Ovary (tissue), 9 donors: ENCODE measurements around the gene ALDH3B2. TPM values are rescaled to one million over a fixed set of nuclear protein-coding genes. Genes with fewer than 3 reads are reported as not detected.
A peak's percentile ranks its signal among the peaks of the same experiment; 100 is the strongest.

Experiments
- DNase-seq, 5 donors: peaks; one replicate each; pipeline ENCODE4 v3.0.0-alpha.2; 2019 to 2020
- H3K27ac ChIP-seq, 2 donors: fragments of 200-600 bp; one replicate each; pipeline versions ENCODE4 v1.5.1 to v1.8.0; 2019 to 2022
- H3K27me3 ChIP-seq: fragments of 200-600 bp; one replicate; pipeline ENCODE4 v1.8.0; 2022
- H3K36me3 ChIP-seq: fragments of 200-600 bp; sonication (generic); one replicate; pipeline ENCODE4 v1.5.1; 2019
- H3K4me1 ChIP-seq: one replicate; pipeline ENCODE4 v1.8.1; 2013; ENCODE audit warnings: mild to moderate bottlenecking, moderate library complexity; ENCODE audit not compliant: insufficient read depth
- H3K4me3 ChIP-seq: fragments of 200-600 bp; sonication (generic); one replicate; pipeline ENCODE4 v1.5.1; 2017
- H3K9me3 ChIP-seq, 2 donors: fragments of 200-600 bp in 1 of 2; sonication (generic) in 1 of 2; one replicate each; pipeline versions ENCODE4 v1.5.1 to v1.8.1; 2013 to 2019; ENCODE audit warnings: mild to moderate bottlenecking in 1 of 2, moderate library complexity in 1 of 2
- EP300 ChIP-seq: sonication (generic); formaldehyde crosslinking; IDR thresholded peaks from one replicate; pipeline ENCODE4 v1.6.1; 2017; ENCODE audit warnings: antibody characterized with exemption
- POLR2A ChIP-seq: fragments of 450-650 bp; IDR thresholded peaks from one replicate; pipeline ENCODE4 v1.6.1; 2017; ENCODE audit warnings: antibody characterized with exemption, mild to moderate bottlenecking, moderate library complexity
- WGBS, 3 donors: extraction: QIAGEN DNeasy Blood & Tissue Kit in 1 of 3; methylation state at CpG; one replicate each; pipeline versions ENCODE4 v1.1.5 to v1.1.7; 2013 to 2017; 5-methylcytosine and 5-hydroxymethylcytosine counted together
- intact Hi-C, 4 donors: fragments of 100-400 bp; cut with DNase I; formaldehyde crosslinking; loops; one replicate each; pipeline versions ENCODE4 v1.11.0 to v1.15.1; 2022 to 2023
- polyA plus RNA-seq, 2 donors: library from polyadenylated mRNA; stranded (reverse); fragments of 200-250 nt in 1 of 2; fragments of 350-450 nt in 1 of 2; fragmentation: Illumina TruSeq in 1 of 2; extraction: RNeasy Lipid Tissue Mini Kit (QIAGEN cat#74804) in 1 of 2; gene quantifications; one replicate each; pipeline ENCODE4 v1.2.3, GENCODE V29; 2013 to 2014
- total RNA-seq, 7 donors: library from RNA; depleted of rRNA in 2 of 7; stranded (reverse); fragments of >200 nt in 2 of 7; fragmentation: NEBNext Ultra II Directional in 3 of 7; extraction: Animal tissue kit (Norgen Biotek cat#: 25700) in 3 of 7; gene quantifications; one replicate each; pipeline versions ENCODE4 v1.1.0 to v1.2.4, GENCODE V29; 2016 to 2023
- TF ChIP-seq, protein P1 (sequence below), 3 donors: fragments of 450-650 bp in 2 of 3; fragments of 200-600 bp in 1 of 3; IDR thresholded peaks; one replicate each; pipeline versions ENCODE4 v1.5.1 to v1.8.0; 2016 to 2022; ENCODE audit warnings: antibody characterized with exemption in 3 of 3, mild to moderate bottlenecking in 1 of 3
- donor health status: DM: no; HTN: no; CAD: no; lungs with moderate emphysema.
- donor health status: DM: no; HTN: no; CAD: no.
- donor health status: Bipolar disorder and iron deficiency.
- donor health status: DM: yes; HTN: yes; CAD: no.
- donor health status: DM: no; HTN: no; CAD: no.
- donor health status: DM: yes; HTN: yes; CAD: no.

The ALDH3B2 gene
- total and polyA plus RNA-seq, 9 donors = 0.15 to 0.57 (median 0.27) TPM; not detected in 5

DNA sequence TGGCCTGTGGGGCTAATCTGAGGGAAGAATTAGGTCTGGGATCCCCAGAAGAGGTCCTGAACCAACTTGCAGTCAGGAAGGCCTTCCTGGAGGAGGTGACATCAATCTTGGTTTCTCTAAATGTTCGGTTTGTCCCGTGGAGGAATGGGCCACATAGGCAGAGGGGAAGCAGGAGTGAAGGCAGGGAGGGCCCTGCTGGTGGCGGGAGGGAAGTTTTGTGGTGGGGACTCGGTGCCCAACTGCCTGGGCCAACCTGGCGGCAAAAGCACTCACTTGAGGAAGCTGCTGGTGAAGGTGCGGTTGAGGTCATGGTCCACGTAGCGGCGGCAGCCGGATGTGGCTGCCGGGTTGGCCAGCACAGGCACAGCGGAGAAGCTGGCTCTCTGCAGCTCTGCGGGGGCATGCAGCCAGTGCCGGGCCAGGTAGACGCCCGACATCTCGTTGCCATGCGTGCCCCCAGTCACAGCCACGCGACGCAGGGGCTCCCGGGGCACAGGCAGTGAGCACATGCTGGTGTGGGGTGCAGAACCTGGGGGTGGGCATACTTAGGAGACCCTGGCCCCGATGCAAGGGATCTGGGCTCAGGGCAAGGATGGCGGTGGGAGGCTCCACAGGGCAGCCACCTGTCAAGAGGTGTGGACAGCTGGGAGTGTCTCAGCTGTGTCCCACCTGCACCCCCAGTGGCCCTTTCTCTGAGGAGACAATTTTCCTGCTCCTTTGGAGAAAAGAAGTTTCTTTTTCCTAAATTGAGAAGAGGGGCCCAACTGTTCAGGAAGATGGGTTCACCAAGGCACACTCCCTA is 27.7 kb downstream of the ALDH3B2 start:
- 78 to 86% (median 82%) methylated on average over 24 of the region's 24 CpGs for WGBS, 3 donors
- H3K4me3 ChIP-seq = no peak overlapping the region
- H3K27ac ChIP-seq = no peak overlapping the region
- no peaks in the 10 kb centered on the region for H3K36me3 ChIP-seq
- DNase-seq = peak in 1 of 5 donors; percentile 11
- TF ChIP-seq EP300 = no peak
- TF ChIP-seq POLR2A = no peak
- TF ChIP-seq, protein P1, sequence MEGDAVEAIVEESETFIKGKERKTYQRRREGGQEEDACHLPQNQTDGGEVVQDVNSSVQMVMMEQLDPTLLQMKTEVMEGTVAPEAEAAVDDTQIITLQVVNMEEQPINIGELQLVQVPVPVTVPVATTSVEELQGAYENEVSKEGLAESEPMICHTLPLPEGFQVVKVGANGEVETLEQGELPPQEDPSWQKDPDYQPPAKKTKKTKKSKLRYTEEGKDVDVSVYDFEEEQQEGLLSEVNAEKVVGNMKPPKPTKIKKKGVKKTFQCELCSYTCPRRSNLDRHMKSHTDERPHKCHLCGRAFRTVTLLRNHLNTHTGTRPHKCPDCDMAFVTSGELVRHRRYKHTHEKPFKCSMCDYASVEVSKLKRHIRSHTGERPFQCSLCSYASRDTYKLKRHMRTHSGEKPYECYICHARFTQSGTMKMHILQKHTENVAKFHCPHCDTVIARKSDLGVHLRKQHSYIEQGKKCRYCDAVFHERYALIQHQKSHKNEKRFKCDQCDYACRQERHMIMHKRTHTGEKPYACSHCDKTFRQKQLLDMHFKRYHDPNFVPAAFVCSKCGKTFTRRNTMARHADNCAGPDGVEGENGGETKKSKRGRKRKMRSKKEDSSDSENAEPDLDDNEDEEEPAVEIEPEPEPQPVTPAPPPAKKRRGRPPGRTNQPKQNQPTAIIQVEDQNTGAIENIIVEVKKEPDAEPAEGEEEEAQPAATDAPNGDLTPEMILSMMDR (IDR thresholded peaks at IDR 0.05) = no peak
- H3K9me3 ChIP-seq = no peaks in the 10 kb centered on the region
- intact Hi-C loops = no loop called here
- H3K4me1 ChIP-seq = no peaks in the 10 kb centered on the region
- H3K27me3 ChIP-seq = no peaks in the 10 kb centered on the region

DNA sequence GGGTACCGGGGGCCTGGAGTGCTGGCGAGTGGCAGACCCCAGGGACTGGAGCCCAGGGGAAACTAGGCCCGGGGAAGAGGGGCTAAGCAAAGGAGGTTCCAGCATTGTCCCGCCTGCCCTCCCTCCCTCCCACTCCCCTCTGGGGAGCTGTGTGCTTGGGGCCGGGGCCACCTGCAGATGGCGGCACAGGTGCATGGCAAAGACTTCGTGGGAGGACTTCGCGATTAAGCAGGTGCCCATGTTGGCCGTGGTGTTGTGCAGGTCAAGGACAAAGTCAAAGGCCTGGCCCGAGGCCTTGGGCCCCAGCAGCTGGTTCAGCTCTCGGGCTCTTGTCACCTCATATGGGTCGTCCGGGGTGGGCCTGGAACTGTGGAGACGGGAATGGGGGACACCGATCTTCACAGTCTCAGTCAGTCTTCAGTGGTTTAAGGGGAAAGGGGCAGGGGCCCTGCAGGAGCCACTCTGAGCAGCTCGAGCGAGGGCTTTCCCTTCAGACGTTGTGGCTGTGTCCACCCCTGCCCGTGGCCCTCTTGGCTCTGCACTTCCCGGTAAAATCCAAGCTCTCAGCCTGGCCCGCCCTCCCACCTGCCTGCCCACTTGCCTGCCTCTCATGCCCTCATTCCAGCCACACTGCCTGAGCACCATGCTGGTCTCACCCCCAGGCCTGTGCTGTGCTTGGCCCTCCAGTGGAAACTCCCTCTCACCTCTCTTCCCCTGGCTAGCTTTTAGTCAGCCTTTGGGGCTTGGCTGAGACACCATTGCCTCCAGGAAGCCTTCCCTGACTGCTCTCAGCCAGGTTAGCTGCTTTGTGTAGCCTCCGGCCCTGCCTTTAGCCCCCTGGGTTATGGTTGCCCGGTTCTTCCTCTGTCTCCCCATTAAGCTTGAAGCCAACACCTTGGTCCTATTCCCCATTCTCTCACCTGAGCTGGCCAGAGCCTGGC is 28.6 kb downstream of the ALDH3B2 start:
- no peaks in the 10 kb centered on the region for H3K9me3 ChIP-seq
- H3K4me1 ChIP-seq = no peaks in the 10 kb centered on the region
- no peak for DNase-seq
- WGBS, 3 donors = 42 to 50% (median 44%) methylated on average over 17 to 24 of the region's 24 CpGs
- H3K27ac ChIP-seq = no peak overlapping the region
- intact Hi-C loops = no loop called here
- TF ChIP-seq POLR2A = no peak
- TF ChIP-seq, protein P1 (IDR thresholded peaks at IDR 0.05) = no peak
- TF ChIP-seq EP300 = no peak
- no peaks in the 10 kb centered on the region for H3K36me3 ChIP-seq
- no peaks in the 10 kb centered on the region for H3K27me3 ChIP-seq
- H3K4me3 ChIP-seq = no peak overlapping the region

DNA sequence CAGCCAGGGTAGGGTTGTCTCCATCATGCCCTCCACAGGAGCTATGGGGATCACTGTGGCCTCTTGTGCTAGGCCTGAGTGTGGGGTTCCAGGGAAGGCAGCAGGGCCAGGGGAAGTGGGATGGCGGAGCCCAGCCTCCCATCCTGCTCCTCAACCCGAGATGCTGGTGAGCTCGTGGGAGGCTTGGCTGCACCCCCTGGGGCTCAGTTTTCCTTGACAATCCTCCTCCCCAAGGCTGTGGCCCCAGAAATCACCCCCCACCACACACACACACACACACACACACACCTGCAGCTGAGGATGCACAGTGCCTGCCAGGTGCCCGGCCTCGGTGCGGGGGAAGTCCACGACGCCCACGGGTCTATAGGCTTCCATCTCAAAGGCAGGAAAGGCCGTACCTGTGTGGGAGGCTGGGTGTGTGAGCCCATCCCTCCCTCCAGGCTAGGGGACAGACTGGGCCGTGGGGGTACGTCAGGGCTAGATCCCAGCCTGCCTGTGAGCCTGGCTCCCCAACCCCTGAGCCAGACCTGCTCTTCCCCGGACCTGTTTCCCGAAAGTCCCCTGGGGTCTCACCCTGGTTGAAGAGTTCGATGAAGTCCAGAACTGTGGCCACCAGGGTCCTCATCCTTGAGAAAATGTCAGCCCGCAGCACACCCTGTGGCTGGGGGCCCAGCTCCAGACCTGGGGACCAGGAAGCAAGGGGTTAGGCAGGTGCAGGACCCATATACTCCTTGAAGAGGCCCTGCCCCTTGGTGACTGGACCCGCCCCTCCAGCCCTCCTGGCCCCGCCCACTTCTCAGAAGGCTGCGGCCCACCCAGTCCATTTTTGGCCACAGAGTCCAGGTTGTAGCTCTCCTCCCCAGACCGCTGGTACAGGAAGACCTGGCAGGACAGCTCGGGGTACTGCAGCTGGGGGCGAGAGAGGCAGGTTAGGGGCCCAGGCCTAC is 29.7 kb downstream of the ALDH3B2 start:
- no peak overlapping the region for H3K27ac ChIP-seq
- no peaks in the 10 kb centered on the region for H3K4me1 ChIP-seq
- H3K27me3 ChIP-seq = no peaks in the 10 kb centered on the region
- no peaks in the 10 kb centered on the region for H3K36me3 ChIP-seq
- TF ChIP-seq, protein P1 (IDR thresholded peaks at IDR 0.05) = no peak
- TF ChIP-seq EP300 (no peak), POLR2A (no peak)
- H3K9me3 ChIP-seq = no peaks in the 10 kb centered on the region
- intact Hi-C loops = no loop called here
- 83 to 85% (median 84%) methylated on average over 18 to 22 of the region's 22 CpGs for WGBS, 3 donors
- peak in 2 of 5 donors; percentile 12 to 30 for DNase-seq
- no peak overlapping the region for H3K4me3 ChIP-seq

DNA sequence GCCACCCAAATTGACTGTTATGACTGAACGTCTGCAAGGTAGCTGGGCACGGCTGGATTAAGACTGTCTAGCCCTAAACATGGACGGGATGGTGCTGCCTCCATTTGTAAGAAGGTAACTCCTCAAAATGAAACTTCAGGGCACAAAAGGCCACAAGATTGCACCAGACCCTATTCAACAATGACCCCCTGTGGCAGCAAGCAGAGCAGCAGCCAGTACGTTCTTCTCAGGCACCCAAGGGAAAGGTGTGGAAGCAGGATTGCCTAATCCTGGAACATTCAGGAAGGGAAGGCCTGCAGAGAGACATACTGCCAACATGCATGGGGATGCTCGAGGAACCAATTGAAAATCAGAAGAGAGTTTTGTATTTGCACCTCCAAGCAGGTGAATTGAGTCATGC is 30.4 kb downstream of the ALDH3B2 start:
- intact Hi-C loops = no loop called here
- H3K36me3 ChIP-seq = no peaks in the 10 kb centered on the region
- WGBS, 3 donors = 90 to 92% (median 91%) methylated on average over 5 of the region's 5 CpGs
- no peaks in the 10 kb centered on the region for H3K27me3 ChIP-seq
- no peak for TF ChIP-seq EP300
- no peak for TF ChIP-seq POLR2A
- TF ChIP-seq, protein P1 (IDR thresholded peaks at IDR 0.05) = no peak
- no peak overlapping the region for H3K27ac ChIP-seq
- H3K4me1 ChIP-seq = no peaks in the 10 kb centered on the region
- no peaks in the 10 kb centered on the region for H3K9me3 ChIP-seq
- no peak overlapping the region for H3K4me3 ChIP-seq
- no peak for DNase-seq
